NCI-H1092 (cell line): ENCODE data around the gene HAGHL.
"Not testable (repeated sequence)": the region's sequence is repeated elsewhere in the genome, so short reads cannot be mapped to it uniquely, and the experiment has no call there.

ENCODE experiments used
- DNase-seq: peaks from one replicate; lab custom pipeline; 2025; lab: John Stamatoyannopoulos, UW

HAGHL gene

DNA sequence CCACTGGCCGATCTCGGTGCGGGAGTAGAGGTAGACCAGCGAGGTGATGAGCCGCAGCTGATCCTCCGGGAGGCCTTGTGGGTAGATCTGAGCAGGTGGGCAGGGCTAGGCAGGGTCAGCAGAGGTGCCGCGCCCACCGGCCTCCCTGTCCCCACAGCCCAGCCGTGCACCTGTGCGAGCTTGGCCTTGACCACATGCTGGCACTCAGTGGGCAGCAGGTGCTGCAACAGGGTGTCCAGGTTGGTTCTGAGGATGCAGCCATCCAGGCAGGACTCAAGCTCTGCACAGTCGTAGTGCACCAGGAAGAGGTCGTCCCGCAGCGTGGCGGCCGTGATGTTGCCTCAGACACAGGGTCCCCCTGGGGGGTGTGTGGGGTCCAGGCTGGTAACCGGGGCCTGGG lies 46.1 kb downstream of the HAGHL start:
- DNase-seq = no peak

DNA sequence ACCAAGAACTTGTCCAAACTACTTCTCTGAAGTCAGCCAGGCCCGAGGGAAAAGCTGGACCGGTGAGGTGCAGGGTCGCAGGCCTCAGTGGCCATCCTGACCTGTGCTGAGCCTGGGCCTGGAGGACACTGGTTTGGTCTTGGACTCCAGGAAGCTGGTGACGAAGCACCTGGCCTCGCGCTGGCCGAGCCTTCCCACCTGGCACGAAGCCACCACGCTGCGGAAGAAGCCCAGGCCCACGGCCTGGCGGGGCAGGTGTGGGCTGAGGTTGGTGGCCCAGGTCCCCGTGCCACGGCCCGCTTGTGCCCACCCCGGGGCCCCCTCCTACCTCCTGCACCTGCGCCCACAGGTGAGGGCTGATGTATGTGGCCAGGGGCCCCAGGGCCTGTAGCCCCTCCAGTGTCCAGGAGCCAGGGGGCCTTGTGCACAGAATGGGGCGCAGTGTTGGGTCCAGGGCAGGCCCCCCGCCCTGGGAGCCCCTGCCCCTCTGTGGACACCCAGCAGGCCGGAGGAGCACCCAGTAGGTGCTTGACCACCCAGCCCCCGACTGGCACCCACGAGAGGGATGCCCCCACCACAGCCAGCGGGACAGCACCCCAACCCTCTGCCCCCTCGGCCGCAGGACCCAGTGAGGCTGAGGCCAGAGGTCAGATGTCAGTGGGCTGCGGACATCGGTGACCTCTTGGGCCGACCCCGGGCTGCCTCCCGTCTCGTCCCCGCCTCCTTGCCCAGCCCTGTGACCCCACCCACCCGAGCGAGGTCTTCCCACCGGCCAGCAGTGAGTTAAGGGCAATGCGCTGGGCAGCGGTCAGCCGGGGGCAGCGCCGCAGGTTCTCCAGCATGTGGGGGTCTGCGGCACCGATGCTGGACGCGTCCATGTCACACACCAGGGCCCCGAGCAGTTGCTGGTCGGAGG lies 47.4 kb downstream of the HAGHL start:
- DNase-seq = no peak

DNA sequence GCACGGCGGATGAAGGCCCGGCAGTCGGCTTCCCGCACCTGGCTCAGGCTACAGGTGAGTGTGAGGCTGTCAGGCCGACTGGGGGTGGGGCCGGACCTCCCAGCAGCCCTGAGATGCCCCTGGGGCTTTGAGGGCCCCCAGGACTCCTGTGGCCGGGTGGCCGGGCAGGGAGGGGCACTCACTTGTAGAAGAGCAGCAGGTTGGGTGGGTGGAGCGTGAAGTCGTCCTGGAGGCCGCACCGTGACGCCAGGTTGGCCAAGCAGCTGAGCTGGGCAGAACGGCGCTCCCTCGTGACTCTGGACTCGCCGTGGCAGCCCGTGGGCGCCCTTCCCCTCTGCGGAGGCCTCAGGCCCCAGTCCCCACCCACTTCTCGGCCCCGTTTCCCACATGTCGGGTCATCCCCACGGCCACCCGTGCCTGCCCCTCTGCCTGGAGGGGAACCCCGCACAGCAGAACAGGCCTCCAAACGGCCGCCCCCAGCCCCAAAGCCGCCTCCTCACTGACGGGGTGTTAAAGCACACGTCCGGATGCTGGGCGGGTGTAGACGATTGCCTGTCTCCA lies 48.4 kb downstream of the HAGHL start:
- DNase-seq = no peak

DNA sequence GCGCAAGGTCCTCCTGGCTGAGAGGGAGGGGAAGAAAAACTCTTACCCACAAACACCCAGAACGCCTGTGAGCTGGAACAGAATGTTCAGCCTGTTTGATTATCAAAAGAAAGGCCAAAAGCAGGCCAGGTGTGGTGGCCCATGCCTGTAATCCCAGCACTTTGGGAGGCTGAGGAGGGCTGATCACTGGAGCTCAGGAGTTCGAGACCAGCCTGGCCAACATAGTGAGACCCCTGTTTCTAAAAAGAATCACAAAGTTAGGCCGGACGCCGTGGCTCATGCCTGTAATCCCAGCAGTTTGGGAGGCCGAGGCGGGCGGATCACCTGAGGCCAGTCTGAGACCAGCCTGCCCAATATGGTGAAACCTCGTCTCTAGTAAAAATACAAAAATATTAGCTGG lies 49.4 kb downstream of the HAGHL start:
- DNase-seq = not testable (repeated sequence)

DNA sequence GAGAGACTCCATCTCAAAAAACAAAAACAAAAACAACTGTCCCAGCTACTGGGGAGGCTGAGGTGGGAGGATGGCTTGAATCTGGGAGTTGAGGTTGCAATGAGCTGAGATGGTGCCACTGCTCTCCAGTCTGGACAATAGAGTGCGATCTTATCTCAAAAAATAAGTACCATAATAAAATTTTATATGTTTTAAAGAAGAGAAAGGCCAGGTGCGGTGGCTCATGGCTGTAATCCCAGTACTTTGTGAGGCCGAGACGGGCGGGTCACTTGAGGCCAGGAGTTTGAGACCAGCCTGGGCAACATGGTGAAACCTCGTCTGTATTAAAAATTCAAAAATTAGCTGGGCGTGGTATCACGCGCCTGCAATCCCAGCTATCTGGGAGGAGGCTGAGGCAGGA lies 49.9 kb downstream of the HAGHL start:
- no peak for DNase-seq

DNA sequence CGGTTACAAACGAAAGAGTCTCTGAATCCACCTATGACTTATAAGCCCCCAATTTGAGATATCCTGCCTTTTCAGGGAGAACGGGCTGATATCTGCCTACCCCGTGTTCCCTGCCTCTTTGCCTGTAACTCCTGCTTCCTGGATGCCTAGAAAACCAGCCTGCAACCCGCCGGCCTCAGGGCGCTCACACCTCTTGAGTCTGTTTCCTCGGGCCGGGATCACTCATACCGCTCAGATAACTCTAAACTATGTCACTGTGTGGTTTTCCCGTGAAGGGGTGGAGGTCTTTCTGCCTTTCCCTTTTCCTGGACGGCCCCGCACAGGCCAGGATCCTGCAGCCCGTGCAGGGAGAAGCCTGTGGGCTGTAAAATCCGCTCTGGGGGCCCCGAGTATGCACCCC lies 50.9 kb downstream of the HAGHL start:
- no peak for DNase-seq

DNA sequence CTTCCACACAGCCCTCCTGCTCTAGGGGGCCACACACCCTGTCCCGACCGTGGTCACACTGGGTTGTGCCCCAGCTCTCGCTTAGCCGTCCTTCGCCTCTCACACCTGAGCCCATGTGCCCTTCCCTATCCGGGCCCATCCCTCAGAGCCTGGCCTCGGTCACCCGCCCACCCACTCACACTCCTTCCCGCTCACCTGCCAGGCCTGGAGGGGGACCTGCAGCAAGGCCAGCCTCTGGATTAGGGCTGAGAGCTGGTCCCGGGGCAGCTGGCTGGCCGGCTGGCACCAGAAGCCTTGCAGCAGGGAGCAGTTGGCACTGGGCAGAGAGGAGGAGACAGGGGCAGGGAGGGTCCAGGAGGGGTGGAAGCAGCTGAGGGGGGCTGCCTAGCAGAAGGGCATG lies 51.5 kb downstream of the HAGHL start:
- DNase-seq = no peak

DNA sequence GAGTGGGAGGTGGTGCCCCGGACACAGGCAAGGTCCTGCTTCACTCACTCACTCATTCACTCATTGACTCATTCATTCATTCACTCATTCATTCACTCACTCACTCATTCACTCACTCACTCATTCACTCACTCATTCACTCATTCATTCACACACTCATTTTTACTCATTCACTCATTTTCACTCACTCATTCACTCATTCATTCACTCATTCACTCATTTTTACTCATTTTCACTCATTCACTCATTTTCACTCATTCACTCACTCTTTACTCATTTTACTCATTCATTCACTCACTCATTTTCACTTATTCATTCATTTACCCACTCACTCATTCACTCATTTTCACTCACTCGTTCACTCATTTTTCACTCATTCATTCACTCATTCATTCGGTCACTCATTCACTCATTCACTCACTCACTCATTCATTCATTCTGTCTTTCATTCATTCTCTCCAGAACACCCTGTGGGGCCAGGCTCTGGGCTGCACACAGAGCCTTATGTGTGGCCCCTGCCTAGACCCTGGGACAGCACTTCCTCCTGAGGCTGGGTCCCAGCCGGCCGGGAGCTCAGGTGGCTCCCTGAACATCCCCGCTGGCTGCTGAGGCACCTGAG lies 52.1 kb downstream of the HAGHL start:
- no peak for DNase-seq
